ENCODE data around the gene RERE.

RERE gene

GRCh38 chr1:8370046-8370881 is 447.2 kb downstream of the RERE start:
- no peak for DNase-seq

DNA sequence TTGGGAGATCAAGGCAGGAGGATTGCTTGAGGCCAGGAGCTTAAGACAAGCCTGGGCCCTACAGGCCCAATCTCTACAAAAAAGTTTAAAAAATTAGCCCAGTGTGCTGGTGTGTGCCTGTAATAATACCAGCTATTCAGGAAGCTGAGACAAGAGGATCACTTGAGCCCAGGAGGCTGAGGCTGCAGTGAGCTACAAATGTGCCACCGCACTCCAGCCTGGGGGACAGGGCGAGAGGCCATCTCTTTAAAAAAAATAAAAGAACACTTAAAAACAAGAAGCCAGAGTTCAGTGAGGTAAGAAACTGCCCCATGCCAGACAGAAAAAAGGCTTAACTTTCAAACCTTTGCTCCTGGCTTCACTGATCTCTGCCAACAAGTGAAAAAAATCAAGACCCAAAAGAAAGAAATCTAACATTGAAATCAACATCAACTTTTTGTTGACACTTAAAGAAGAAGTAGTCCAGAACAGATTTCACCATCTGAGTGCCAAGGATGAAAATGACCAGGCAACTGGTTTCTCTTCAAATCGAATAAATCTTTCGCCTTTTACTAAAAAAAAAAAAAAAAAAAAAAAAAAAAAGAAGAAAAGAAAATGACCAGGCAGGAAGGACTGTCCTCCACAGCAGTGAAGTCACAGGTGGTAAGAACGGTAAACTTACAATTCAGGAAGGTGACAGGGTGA is 448.3 kb downstream of the RERE start:
- no peak for DNase-seq

DNA sequence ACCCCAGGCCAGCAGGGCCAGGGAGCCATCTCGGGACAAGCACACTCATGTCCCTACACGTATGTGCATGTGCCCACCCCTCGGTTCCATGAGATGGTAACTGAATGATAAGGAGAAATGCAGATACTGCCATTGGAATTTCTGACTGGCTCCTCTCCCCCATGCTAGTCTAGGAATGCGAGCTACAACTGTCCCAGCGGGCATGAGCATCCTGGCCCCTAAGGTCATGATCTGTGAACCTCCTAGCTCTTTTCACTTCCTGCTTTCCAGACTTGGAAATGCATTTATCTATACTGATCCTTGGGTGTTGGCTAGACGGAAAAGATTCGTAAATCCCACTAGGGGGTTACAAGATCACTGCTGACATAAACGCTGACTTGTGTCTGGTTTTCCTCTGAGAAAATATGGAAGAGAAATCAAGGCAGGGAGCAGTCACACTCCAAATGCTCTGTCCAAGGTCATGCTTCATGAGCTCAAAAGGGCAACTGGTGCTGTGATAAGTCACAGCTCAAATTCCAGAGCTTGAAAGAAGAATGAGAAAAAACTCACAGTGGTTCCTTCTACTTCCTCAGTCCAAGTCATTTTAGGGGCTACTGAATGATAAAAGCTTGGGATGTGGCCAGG is 449.8 kb downstream of the RERE start:
- no peak for DNase-seq

- DNase-seq = no peak
Observed at GRCh38 chr1:8365661-8366362, 451.6 kb downstream of the RERE start.

DNA sequence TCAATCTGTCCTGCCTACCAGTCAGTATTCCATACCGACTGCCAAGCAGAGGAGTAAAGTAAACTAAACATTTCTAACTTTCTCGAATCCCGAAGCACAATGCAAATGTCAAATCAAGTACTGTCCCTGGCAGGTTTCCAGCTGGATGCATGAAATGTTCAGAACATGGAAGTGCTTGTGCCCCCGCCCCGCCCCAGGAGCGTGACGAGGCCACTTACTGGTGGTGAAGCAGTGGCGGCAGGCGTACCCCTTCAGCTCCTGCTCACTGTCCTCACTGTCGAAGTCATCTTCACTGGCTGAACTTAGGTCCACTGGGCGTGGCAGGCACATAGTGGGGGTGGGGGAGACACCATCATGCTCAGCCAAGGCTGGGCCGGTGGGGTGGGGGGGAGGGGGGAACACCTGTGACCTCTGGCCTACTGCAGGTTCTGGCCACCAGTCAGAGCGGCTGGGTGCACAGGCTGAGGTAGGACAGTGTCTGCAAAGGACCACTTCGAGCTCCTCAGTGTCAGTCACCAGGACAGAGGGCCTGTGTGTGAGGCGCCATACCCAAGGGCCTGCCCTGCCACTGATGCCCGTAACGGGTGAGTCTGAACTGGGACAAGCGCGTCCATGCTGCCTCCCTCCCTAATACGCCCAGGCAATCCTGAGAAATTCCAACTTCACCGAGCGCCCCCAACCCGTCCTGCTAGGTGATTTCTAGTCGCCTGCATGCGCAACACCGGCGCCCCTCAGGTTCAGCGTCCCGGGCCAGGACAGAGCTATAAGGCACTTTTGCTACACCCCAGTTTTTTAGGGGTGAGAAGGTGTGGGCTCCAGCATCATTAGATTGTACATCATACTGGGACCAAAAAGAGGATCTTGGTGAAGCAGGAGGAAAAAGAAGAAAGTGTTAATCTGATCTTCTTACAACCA is 452.7 kb downstream of the RERE start:
- DNase-seq = no peak

DNA sequence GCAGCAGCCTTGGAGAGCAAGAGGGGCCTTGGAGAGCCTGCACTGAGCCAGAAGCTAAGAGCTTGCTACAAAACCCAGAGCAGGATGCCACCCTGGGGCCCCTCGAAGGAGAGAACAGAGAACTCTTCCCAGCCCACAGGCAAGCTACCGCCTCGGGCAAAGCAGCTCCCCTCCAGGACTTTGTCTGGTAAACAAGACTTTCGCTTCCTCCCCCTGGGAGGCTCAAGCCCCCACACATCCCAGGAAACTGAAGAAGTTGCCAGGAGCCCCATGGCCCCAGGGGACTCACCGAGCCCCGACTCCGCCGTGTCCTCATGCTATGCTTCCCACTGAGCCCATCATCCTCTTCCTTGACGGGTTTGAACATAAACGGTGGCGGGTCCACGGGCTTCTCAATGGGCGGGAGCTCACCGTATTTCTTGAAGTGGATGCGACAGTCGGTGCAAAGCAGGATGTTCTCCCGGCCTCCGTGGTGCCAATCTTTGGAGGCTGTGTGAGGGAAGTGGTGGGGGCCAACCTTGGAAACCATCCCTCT is 453.6 kb downstream of the RERE start:
- DNase-seq = no peak

GRCh38 chr1:8363186-8363766 is 454.2 kb downstream of the RERE start:
- DNase-seq = no peak

DNA sequence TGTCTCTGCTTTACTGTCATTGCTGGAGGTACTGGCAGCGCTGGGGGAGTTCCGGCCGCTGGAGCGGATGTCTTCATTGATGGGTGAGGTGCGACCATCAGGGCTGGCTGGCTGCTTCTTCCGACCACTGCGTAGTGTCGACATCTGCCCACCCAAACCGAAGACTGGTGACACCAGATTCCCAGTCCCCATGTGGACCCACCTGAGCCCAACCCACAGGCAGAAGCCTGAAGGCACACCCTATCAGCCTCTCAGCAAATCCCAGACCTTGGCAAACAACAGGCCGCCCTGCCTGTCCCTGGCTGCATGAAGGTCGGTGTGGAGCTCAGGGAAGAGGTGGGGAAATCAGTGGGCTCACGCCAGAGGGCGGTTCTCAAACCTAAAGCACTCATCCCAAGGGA is 454.7 kb downstream of the RERE start:
- DNase-seq = no peak

GRCh38 chr1:8361198-8361849 is 456.1 kb downstream of the RERE start:
- no peak for DNase-seq

GRCh38 chr1:8360493-8361197 is 456.8 kb downstream of the RERE start:
- DNase-seq = no peak

DNA sequence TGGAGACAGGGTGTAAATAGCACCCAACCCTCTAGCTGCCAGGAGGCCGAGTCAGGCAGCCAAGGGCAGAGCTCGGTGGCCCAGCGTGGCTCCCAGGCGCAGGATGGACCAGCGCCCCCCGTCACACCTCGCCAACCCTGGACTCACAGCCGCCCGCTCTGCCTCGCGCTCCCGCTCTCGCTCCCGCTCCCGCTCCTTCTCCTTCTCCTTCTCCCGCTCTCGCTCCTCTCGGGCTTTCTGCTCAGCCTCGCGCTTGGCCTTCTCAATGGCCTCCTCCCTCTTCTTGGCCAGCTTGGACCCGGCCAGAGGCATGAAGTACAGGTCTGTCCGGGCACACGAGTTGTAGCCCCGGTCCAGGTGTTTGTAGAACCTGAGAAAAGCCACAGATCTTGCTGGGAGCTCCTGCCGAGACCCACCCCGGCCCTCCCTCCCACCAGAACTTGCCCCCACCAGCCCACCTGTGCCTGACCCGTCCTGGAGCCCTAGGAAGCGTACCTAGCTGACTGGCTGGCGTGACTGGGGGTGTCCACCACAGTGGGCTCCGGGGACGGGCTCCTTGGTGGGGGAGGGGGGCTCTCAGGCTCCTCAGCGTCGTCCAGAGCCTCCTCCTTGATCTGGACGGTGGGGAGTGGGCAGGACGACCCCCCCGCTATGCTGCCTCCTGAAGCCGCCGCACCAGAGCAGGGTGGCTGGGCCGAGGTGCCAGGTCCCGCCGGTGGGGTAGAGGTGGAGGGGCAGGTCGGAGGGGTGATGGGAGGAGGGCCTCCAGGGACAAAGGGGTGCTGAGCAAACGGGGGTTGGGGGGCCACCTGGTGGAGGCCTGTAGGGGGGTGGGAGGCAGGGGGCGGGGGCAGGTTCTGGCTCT is 457.6 kb downstream of the RERE start:
- DNase-seq = no peak

DNA sequence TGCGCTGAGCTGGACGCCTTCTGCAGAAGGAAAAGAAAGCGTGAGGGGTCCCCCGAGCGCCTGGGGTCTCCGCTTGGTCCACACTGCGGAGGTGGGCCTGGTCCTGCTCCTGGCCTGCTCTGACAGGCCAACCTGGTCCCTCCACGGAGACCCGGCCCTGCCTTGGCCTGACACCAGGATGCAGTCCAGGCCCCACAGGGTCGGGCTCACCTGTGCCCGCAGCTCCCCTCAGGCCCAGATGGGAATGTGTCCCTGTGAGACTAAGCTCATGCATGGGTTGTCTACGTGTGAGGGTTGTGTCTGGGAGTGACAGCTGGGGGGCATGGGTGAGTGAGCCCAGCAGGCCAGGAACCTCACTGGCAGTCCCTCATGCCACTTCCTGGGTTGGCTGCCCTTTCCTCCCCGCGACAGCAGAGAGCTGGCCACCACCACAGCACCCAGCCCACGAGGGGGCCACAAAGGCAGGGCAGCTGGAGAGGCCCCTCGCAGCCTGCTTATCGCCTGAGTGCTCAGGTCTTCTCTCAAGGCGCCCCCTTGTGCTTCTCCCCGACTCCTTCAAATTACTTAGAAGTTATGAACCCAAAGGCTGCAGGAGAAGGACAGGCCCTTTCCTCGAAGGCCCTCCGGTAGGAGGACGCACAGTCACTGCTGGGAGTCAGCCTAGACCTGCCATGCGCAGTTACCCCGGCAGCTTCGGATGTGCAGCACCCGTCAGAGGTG is 458.4 kb downstream of the RERE start:
- no peak for DNase-seq

DNA sequence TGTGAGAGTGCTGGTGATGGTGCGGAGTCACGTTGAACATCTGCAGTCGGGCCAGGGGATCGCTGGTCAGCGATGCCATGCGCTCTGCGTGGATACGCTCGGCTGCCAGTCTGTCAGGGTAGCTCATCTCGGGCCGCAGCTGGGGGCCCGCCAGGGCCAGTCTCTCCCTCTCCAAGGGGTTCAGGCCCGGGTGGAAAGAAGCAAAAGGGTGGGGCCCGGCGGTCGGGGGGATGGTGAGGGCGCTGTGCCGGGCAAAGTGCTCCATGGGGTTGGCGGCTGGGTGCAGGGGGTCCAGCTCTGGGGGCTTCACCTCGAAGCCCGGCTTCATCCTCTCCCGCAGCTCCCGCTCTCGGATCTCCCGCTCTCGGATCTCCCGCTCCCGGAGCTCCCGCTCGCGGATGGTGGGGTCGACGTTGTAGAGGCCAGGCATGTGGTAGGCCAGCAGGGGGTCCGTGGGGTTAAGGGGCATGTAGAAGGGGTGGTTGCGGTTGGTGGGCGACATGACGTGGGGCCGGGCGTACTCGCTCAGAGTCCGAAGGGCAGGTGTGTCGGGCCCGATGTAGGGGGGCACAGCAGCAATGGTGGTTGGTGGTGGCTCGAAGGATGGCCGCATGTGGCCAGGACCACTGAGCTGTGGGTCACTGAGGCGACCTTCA is 459.1 kb downstream of the RERE start:
- no peak for DNase-seq

- no peak for DNase-seq
Observed at GRCh38 chr1:8357329-8358101, 459.9 kb downstream of the RERE start.

DNA sequence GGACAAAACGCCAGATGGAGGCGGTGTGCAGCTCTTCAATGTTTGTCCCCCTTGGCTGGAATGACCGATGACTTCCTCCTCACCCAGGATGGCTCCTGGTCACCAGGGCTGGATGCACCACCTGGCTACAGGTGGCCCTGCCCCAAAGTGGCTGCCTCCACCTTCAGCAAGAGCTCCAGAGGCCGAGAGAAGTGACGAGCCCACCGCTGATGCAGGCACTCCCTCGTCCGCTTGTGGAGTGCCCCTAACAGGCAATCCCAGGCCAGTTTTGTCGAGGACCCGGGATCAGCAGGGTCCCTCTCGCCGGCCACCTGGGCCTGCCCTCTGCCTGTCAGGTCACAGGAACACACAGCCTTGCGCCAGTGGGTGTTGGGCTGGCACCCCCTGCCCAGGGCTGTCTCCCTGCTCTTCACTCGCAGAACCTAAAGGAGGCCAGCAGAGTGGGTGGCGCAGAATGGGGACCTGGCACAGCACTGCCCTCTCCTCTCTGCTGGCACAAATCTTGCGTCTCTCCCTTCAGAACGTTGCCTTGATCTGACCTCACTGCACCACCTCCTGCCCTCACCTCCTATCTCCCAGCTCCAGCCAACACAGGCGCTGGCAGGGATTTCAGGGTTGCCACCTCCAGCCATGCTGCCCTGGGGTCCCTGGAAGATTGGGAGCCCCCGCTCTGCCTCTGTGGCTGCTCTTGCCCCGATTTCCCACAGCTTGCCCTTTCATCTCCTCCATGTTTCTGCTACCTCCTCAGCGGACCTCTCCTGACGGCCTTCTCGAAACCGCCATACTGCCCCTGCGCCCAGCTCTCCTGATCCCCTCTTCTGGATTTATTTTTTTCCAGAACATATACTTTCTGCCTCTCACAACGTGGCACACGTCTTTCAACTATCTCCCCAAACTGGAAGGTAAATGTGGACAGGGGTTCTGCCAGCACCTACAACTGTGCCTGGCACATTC is 460.9 kb downstream of the RERE start:
- DNase-seq = no peak
